Thyroid gland (tissue), 4 donors: ENCODE measurements around the gene INPP5F. TPM values are rescaled to one million over a fixed set of nuclear protein-coding genes. Genes with fewer than 3 reads are reported as not detected.
A peak's percentile ranks its signal among the peaks of the same experiment; 100 is the strongest.

Experiments
- DNase-seq, 2 donors: peaks; one replicate each; pipeline ENCODE4 v3.0.0-alpha.2; 2019
- H3K27ac ChIP-seq, 3 donors: fragments of 200-600 bp; sonication (generic); 1 replicate in 2 of 3; 2 replicates in 1 of 3; pipeline ENCODE4 v1.5.1; 2016 to 2019; ENCODE audit warnings: mild to moderate bottlenecking in 1 of 3, moderate library complexity in 1 of 3
- H3K27me3 ChIP-seq: fragments of 200-600 bp; sonication (generic); one replicate; pipeline ENCODE4 v1.5.1; 2019
- H3K36me3 ChIP-seq, 2 donors: fragments of 200-600 bp; sonication (generic); one replicate each; pipeline ENCODE4 v1.5.1; 2016 to 2019
- H3K4me1 ChIP-seq, 2 donors: fragments of 200-600 bp; sonication (generic); one replicate each; pipeline ENCODE4 v1.5.1; 2017 to 2019
- H3K4me3 ChIP-seq, 3 donors: fragments of 200-600 bp; sonication (generic); replicated peaks in 1 of 3; 1 replicate in 2 of 3; 2 replicates in 1 of 3; pipeline ENCODE4 v1.5.1; 2016; ENCODE audit warnings: mild to moderate bottlenecking in 1 of 3
- H3K9me3 ChIP-seq: fragments of 200-600 bp; sonication (generic); one replicate; pipeline ENCODE4 v1.5.1; 2017
- POLR2A ChIP-seq, 2 donors: fragments of 450-650 bp; IDR thresholded peaks; one replicate each; pipeline ENCODE4 v1.6.1; 2017; ENCODE audit warnings: antibody characterized with exemption in 2 of 2, mild to moderate bottlenecking in 2 of 2, moderate library complexity in 1 of 2
- WGBS, 2 donors: methylation state at CpG; one replicate each; pipeline ENCODE4 v1.1.5; 2017; 5-methylcytosine and 5-hydroxymethylcytosine counted together
- intact Hi-C: fragments of 100-400 bp; cut with DNase I; formaldehyde crosslinking; loops from one replicate; pipeline ENCODE4 v1.15.1; 2023
- small RNA-seq: library from RNA; depleted of rRNA; stranded (forward); fragments of <200 nt; gene quantifications from one replicate; pipeline ENCODE3, GENCODE V24; 2016
- total RNA-seq, 4 donors: library from RNA; depleted of rRNA; stranded (reverse); fragments of >200 nt; gene quantifications; one replicate each; pipeline ENCODE4 v1.2.3, GENCODE V29; 2016
- TF ChIP-seq, protein P1 (sequence below), 6 experiments: fragments of 200-600 bp in 3 of 6; fragments of 450-650 bp in 3 of 6; sonication (generic) in 3 of 6; IDR thresholded peaks; one replicate each; pipeline ENCODE4 v1.5.1; 2016 to 2019; ENCODE audit warnings: antibody characterized with exemption in 6 of 6, mild to moderate bottlenecking in 2 of 6, inconsistent platforms in 1 of 6, moderate library complexity in 1 of 6

The INPP5F gene
- total RNA-seq, 4 donors from 2014 or later, result 12.6 to 14.9 (median 13.4) TPM

DNA sequence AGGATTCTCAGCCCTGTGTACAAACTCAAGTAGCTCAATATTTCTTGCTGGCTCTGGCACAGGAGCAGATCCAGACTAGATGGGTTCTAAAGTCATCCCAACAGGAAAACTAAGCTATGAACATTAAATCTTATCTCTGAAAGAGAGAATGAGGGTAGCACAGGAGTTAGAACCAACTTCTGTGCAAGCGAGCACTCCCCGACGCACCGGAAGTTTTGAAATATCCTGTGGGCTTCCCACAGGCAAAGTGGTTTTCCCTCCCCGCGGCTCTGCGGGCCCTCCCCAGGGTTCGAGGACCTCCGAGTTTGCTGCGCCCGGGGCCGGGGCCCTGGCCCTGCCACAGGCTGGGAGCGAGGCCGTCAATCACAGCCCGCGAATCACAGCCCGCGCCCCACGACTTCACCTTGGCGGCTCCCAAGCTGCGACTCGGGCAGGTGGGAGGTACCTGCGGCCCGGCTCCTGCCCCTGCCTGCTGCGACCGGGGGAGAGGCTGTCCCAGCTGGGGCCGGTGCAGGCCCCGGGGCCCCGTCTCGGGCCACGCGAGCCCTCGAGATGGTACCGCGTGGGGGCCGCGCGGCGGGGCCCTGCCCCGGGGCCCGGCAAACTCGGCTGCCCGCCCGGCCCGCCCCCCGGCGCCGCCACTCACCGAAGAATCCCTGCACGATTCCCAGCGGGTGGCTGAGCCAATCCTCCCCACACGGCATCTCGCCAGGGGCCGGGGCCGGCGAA, 146.2 kb downstream of the INPP5F start:
- H3K36me3 ChIP-seq, result no peaks in the 10 kb centered on the region
- peaks cover 11 to 16% of the 10 kb centered on the region in 2 donors for H3K4me1 ChIP-seq
- H3K4me3 ChIP-seq, result peak overlapping the region; percentile 54 to 73 (median 59)
- peak; percentile 81 to 86 for DNase-seq
- 0 to 2% methylated on average over 6 to 19 of the region's 56 CpGs for WGBS, 2 donors
- TF ChIP-seq POLR2A (IDR thresholded peaks at IDR 0.05), result peak in 1 of 2 donors; percentile 6
- TF ChIP-seq, protein P1, sequence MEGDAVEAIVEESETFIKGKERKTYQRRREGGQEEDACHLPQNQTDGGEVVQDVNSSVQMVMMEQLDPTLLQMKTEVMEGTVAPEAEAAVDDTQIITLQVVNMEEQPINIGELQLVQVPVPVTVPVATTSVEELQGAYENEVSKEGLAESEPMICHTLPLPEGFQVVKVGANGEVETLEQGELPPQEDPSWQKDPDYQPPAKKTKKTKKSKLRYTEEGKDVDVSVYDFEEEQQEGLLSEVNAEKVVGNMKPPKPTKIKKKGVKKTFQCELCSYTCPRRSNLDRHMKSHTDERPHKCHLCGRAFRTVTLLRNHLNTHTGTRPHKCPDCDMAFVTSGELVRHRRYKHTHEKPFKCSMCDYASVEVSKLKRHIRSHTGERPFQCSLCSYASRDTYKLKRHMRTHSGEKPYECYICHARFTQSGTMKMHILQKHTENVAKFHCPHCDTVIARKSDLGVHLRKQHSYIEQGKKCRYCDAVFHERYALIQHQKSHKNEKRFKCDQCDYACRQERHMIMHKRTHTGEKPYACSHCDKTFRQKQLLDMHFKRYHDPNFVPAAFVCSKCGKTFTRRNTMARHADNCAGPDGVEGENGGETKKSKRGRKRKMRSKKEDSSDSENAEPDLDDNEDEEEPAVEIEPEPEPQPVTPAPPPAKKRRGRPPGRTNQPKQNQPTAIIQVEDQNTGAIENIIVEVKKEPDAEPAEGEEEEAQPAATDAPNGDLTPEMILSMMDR (IDR thresholded peaks at IDR 0.05), result no peak
- intact Hi-C loops, result no loop called here
- no peaks in the 10 kb centered on the region for H3K27me3 ChIP-seq
- H3K27ac ChIP-seq, result peak overlapping the region; percentile 68 to 86 (median 70)
- no peaks in the 10 kb centered on the region for H3K9me3 ChIP-seq

DNA sequence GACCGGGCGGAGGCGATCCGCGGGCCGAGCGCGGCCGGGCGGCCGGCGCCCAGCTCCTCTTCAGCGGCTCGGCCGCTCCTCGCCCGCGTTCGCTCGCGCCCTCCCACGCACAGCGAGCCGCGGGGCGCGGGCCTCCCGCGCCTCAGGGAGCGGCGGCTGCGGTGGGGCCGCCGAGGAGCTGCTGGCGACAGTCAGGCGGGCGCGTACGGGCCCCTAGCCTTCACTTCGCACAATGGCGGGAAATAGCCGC, 146.7 kb downstream of the INPP5F start, which contains the start of gene MCMBP:
Gene MCMBP (minus strand): TSS at position 234 of the 250 bp plus-strand sequence. CDS start 259 bp downstream, outside the sequence.
- H3K27me3 ChIP-seq, result no peaks in the 10 kb centered on the region
- WGBS, 2 donors, result 0% methylated on average over 31 of the region's 42 CpGs; no CpG with 5 or more reads in 1 of the 2 donors
- peak in 1 of 2 donors; percentile 88 for TF ChIP-seq POLR2A (IDR thresholded peaks at IDR 0.05)
- TF ChIP-seq, protein P1 (IDR thresholded peaks at IDR 0.05), result no peak
- peaks cover 11 to 16% of the 10 kb centered on the region in 2 donors for H3K4me1 ChIP-seq
- no peaks in the 10 kb centered on the region for H3K36me3 ChIP-seq
- DNase-seq, result no peak
- peak within 1 kb of the TSS; percentile 59 to 73 (median 64) for H3K4me3 ChIP-seq
- intact Hi-C loops, result no loop called here
- peak within 1 kb of the TSS; percentile 70 to 86 (median 78) for H3K27ac ChIP-seq
- no peaks in the 10 kb centered on the region for H3K9me3 ChIP-seq

DNA sequence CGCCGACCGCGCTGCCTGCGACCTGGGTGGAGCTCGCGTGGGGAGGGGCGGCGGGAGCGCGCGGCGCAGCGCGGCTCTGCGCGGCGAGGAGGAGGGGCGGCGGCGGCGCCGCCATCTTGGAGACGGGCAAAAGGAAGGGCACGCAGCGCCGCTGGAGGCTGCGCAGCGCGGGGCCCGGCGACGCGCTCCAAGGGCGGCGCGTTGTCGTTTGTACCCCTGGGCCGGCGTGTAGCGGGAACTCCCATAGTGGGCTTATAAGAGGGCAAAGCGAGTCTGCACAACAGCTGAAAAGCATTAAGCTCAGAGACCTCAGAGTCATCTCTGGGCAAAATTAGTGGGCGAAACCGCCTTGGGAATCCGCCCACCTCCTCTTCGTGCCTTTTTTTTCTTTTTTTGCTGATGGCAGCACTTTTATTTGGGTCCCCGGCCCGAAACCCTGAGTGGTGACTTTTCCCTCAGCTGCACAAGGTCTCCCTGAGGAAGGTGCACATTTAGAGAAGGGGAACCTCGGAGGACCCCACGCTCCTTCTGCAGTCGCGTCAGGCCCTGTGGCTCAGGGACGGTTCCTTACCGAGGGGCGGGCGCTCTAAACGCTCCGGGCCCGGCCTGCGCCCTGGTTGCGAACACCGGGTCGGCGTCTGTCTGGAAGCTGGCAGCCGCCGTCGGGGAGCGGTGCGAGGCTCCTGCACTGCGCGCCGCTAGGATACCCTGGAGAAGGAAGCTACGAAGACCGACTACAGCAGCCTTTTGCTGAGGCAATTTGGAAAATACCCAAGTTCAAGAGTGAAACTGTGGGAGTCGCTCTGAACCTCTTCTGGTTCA, 147.2 kb downstream of the INPP5F start:
- Histone ChIP-seq H3K4me3 (peak overlapping the region; percentile 59 to 73 (median 64)), H3K36me3 (no peaks in the 10 kb centered on the region), H3K9me3 (no peaks in the 10 kb centered on the region), H3K27ac (peak overlapping the region; percentile 68 to 86 (median 78)), H3K4me1 (peaks cover 11 to 16% of the 10 kb centered on the region in 2 donors), H3K27me3 (no peaks in the 10 kb centered on the region)
- intact Hi-C loops, result no loop called here
- peak; percentile 83 to 84 for DNase-seq
- TF ChIP-seq POLR2A (IDR thresholded peaks at IDR 0.05), result peak in 1 of 2 donors; percentile 70
- TF ChIP-seq, protein P1 (IDR thresholded peaks at IDR 0.05), result no peak
- 0 to 1% methylated on average over 24 to 37 of the region's 75 CpGs for WGBS, 2 donors

DNA sequence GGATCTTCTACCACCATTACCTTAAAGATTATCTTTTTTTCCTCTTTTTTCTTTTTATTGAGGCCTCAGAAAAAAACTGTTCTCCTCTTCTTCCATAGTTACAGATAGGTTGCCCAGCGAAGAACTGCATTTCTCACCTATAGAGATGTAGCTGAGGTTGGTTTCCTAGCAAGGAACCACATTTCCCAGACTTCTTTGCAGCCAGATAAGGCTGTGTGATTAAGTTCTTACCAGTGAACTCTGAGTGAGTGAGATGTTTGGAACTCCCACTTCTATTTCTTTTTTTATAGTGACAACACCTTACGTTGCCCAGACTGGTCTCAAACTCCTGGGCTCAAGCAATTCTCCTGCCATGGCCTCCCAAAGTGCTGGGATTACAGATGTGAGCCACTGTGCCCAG, 152.7 kb downstream of the INPP5F start:
- intact Hi-C loops, result no loop called here

More for the DNA sequence above, 152.7 kb downstream of the INPP5F start:
- Histone ChIP-seq H3K4me1 (peaks cover 0 to 3% of the 10 kb centered on the region in 2 donors), H3K4me3 (no peak overlapping the region), H3K9me3 (no peaks in the 10 kb centered on the region), H3K36me3 (no peaks in the 10 kb centered on the region), H3K27me3 (no peaks in the 10 kb centered on the region), H3K27ac (no peak overlapping the region)
- no peak for TF ChIP-seq POLR2A (IDR thresholded peaks at IDR 0.05)
- TF ChIP-seq, protein P1 (IDR thresholded peaks at IDR 0.05), result no peak
- no peak for DNase-seq
- WGBS, 2 donors, result 87 to 89% methylated on average over 2 of the region's 2 CpGs

Small RNA genes lying within 50 kb of the gene (small RNA-seq; reads per million reads assigned to genes)
- gene RN7SL846P, result not detected

Other genes with a start within 250 kb of the INPP5F start
- gene RGS10, start 183.3 kb upstream of the INPP5F start, total RNA-seq, result 10 to 100 TPM; 21.4 to 97.6 (median 35.5) TPM
- 100 to 1,000 TPM in 1 of 4 donors, 10 to 100 TPM in 3; 89.3 to 119 (median 95.5) TPM for gene TIAL1, start 129.1 kb upstream of the INPP5F start, total RNA-seq
- gene BAG3, start 74.7 kb upstream of the INPP5F start, total RNA-seq, result 10 to 100 TPM; 26.6 to 46.6 (median 38.0) TPM
- gene MCMBP, start 146.8 kb downstream of the INPP5F start, total RNA-seq, result 10 to 100 TPM; 44.3 to 79.1 (median 59.0) TPM
- gene SEC23IP, start 166.7 kb downstream of the INPP5F start, total RNA-seq, result 10 to 100 TPM; 16.0 to 34.0 (median 32.7) TPM